ENCODE results near the gene ZSWIM4.

The ZSWIM4 gene

GRCh38 chr19:13865571-13866462, 70.6 kb downstream of the ZSWIM4 start:
- no CpG with 5 or more reads among the region's 82 CpGs for WGBS (ENCODE audit: extremely low coverage, insufficient coverage, insufficient read length)
- DNase-seq = no peak
- H3K79me2 ChIP-seq (ENCODE audit: control insufficient read depth, insufficient read depth, low read length, poor library complexity) = peaks cover 8% of the 10 kb centered on the region
- no peak overlapping the region for H3K23ac ChIP-seq (ENCODE audit: low read length)
- H3K9ac ChIP-seq (ENCODE audit: low read length) = no peak overlapping the region
- H2BK12ac ChIP-seq (ENCODE audit: low read length) = no peak overlapping the region
- no peak overlapping the region for H3K27ac ChIP-seq (ENCODE audit: low read depth, low read length)
- H3K4me2 ChIP-seq (ENCODE audit: low read length) = peak overlapping the region; percentile 79
- H3K79me1 ChIP-seq (ENCODE audit: low read length) = peaks cover 9% of the 10 kb centered on the region
- no peak overlapping the region for H3K4ac ChIP-seq (ENCODE audit: low read depth, low read length)
- peaks cover 11 to 12% of the 10 kb centered on the region in 2 experiments for H3K4me1 ChIP-seq (ENCODE audit: control insufficient read depth in 1 of 2, insufficient read depth in 2 of 2, low read length in 2 of 2)
- peak overlapping the region; percentile 76 for H3K18ac ChIP-seq (ENCODE audit: low read length)
- peak overlapping the region; percentile 77 for H4K91ac ChIP-seq (ENCODE audit: low read depth, low read length)
- H2AK5ac ChIP-seq (ENCODE audit: low read length) = no peak overlapping the region
- peaks cover 6% of the 10 kb centered on the region for H3K27me3 ChIP-seq (ENCODE audit: insufficient read depth, low read length)
- no peak overlapping the region for H2AFZ ChIP-seq (ENCODE audit: insufficient read depth, low read length, poor library complexity)
- peak overlapping the region; percentile 73 for H3K4me3 ChIP-seq (ENCODE audit: low read depth, low read length)
- peak overlapping the region; percentile 19 for H2BK120ac ChIP-seq (ENCODE audit: insufficient read depth, low read length, poor library complexity)
- no peaks in the 10 kb centered on the region for H3K36me3 ChIP-seq (ENCODE audit: control insufficient read depth in 1 of 2, insufficient read depth in 2 of 2, low read length in 2 of 2)
- peak overlapping the region; percentile 18 for H3K14ac ChIP-seq (ENCODE audit: low read length)
- peak overlapping the region; percentile 25 for H2BK5ac ChIP-seq (ENCODE audit: low read depth, low read length, poor library complexity)
- H3K9me3 ChIP-seq (ENCODE audit: insufficient read depth, low read depth, low read length) = peaks cover 2% of the 10 kb centered on the region
- peak overlapping the region; percentile 49 for H4K12ac ChIP-seq (ENCODE audit: low read depth, low read length)
- peak overlapping the region; percentile 68 for H4K8ac ChIP-seq (ENCODE audit: low read depth, low read length)

GRCh38 chr19:13866463-13867046, 71.3 kb downstream of the ZSWIM4 start:
- Histone ChIP-seq H2AK5ac (ENCODE audit: low read length) (peak overlapping the region; percentile 31), H3K4me3 (ENCODE audit: low read depth, low read length) (no peak overlapping the region), H2AFZ (ENCODE audit: insufficient read depth, low read length, poor library complexity) (no peak overlapping the region), H3K14ac (ENCODE audit: low read length) (no peak overlapping the region), H4K12ac (ENCODE audit: low read depth, low read length) (no peak overlapping the region), H3K79me1 (ENCODE audit: low read length) (peaks cover 6% of the 10 kb centered on the region), H3K27me3 (ENCODE audit: insufficient read depth, low read length) (peaks cover 6% of the 10 kb centered on the region), H3K23ac (ENCODE audit: low read length) (peak overlapping the region; percentile 6), H3K9ac (ENCODE audit: low read length) (peak overlapping the region; percentile 36), H3K18ac (ENCODE audit: low read length) (no peak overlapping the region), H2BK12ac (ENCODE audit: low read length) (no peak overlapping the region), H4K8ac (ENCODE audit: low read depth, low read length) (no peak overlapping the region), H3K4ac (ENCODE audit: low read depth, low read length) (no peak overlapping the region), H3K36me3 (ENCODE audit: control insufficient read depth in 1 of 2, insufficient read depth in 2 of 2, low read length in 2 of 2) (no peaks in the 10 kb centered on the region), H3K9me3 (ENCODE audit: insufficient read depth, low read depth, low read length) (peaks cover 2% of the 10 kb centered on the region), H2BK120ac (ENCODE audit: insufficient read depth, low read length, poor library complexity) (no peak overlapping the region), H3K4me2 (ENCODE audit: low read length) (no peak overlapping the region), H4K91ac (ENCODE audit: low read depth, low read length) (no peak overlapping the region), H3K4me1 (ENCODE audit: control insufficient read depth in 1 of 2, insufficient read depth in 2 of 2, low read length in 2 of 2) (peaks cover 8 to 15% of the 10 kb centered on the region in 2 experiments), H2BK5ac (ENCODE audit: low read depth, low read length, poor library complexity) (no peak overlapping the region), H3K79me2 (ENCODE audit: control insufficient read depth, insufficient read depth, low read length, poor library complexity) (peaks cover 5% of the 10 kb centered on the region), H3K27ac (ENCODE audit: low read depth, low read length) (no peak overlapping the region)
- whole genome bisulfite sequencing (ENCODE audit: extremely low coverage, insufficient coverage, insufficient read length) = no CpG with 5 or more reads among the region's 15 CpGs
- no peak for DNase-seq

GRCh38 chr19:13868663-13869062, 73.4 kb downstream of the ZSWIM4 start:
- Histone ChIP-seq H2AK5ac (ENCODE audit: low read length) (no peak overlapping the region), H2BK12ac (ENCODE audit: low read length) (no peak overlapping the region), H3K79me1 (ENCODE audit: low read length) (peaks cover 5% of the 10 kb centered on the region), H4K91ac (ENCODE audit: low read depth, low read length) (no peak overlapping the region), H3K4ac (ENCODE audit: low read depth, low read length) (no peak overlapping the region), H2AFZ (ENCODE audit: insufficient read depth, low read length, poor library complexity) (no peak overlapping the region), H3K14ac (ENCODE audit: low read length) (no peak overlapping the region), H2BK120ac (ENCODE audit: insufficient read depth, low read length, poor library complexity) (no peak overlapping the region), H4K8ac (ENCODE audit: low read depth, low read length) (no peak overlapping the region), H3K79me2 (ENCODE audit: control insufficient read depth, insufficient read depth, low read length, poor library complexity) (no peaks in the 10 kb centered on the region), H2BK5ac (ENCODE audit: low read depth, low read length, poor library complexity) (no peak overlapping the region), H4K12ac (ENCODE audit: low read depth, low read length) (no peak overlapping the region), H3K4me3 (ENCODE audit: low read depth, low read length) (no peak overlapping the region), H3K9ac (ENCODE audit: low read length) (no peak overlapping the region), H3K27me3 (ENCODE audit: insufficient read depth, low read length) (peaks cover 6% of the 10 kb centered on the region), H3K9me3 (ENCODE audit: insufficient read depth, low read depth, low read length) (peaks cover 2% of the 10 kb centered on the region), H3K23ac (ENCODE audit: low read length) (no peak overlapping the region), H3K4me1 (ENCODE audit: control insufficient read depth in 1 of 2, insufficient read depth in 2 of 2, low read length in 2 of 2) (peaks cover 8 to 15% of the 10 kb centered on the region in 2 experiments), H3K18ac (ENCODE audit: low read length) (no peak overlapping the region), H3K36me3 (ENCODE audit: control insufficient read depth in 1 of 2, insufficient read depth in 2 of 2, low read length in 2 of 2) (no peaks in the 10 kb centered on the region), H3K4me2 (ENCODE audit: low read length) (no peak overlapping the region), H3K27ac (ENCODE audit: low read depth, low read length) (no peak overlapping the region)
- no CpG with 5 or more reads among the region's 4 CpGs for WGBS (ENCODE audit: extremely low coverage, insufficient coverage, insufficient read length)
- DNase-seq = no peak

GRCh38 chr19:13869281-13869680, 74.0 kb downstream of the ZSWIM4 start:
- H3K9me3 ChIP-seq (ENCODE audit: insufficient read depth, low read depth, low read length) = peaks cover 2% of the 10 kb centered on the region
- no peak overlapping the region for H3K23ac ChIP-seq (ENCODE audit: low read length)
- no CpG with 5 or more reads among the region's 13 CpGs for WGBS (ENCODE audit: extremely low coverage, insufficient coverage, insufficient read length)
- peaks cover 7% of the 10 kb centered on the region for H3K79me1 ChIP-seq (ENCODE audit: low read length)
- H3K4me3 ChIP-seq (ENCODE audit: low read depth, low read length) = no peak overlapping the region
- H4K91ac ChIP-seq (ENCODE audit: low read depth, low read length) = no peak overlapping the region
- H3K14ac ChIP-seq (ENCODE audit: low read length) = no peak overlapping the region
- H3K18ac ChIP-seq (ENCODE audit: low read length) = no peak overlapping the region
- no peak overlapping the region for H4K12ac ChIP-seq (ENCODE audit: low read depth, low read length)
- DNase-seq = no peak
- no peak overlapping the region for H2BK5ac ChIP-seq (ENCODE audit: low read depth, low read length, poor library complexity)
- no peak overlapping the region for H3K4me2 ChIP-seq (ENCODE audit: low read length)
- no peak overlapping the region for H3K9ac ChIP-seq (ENCODE audit: low read length)
- peaks cover 6% of the 10 kb centered on the region for H3K27me3 ChIP-seq (ENCODE audit: insufficient read depth, low read length)
- no peak overlapping the region for H3K27ac ChIP-seq (ENCODE audit: low read depth, low read length)
- H2BK120ac ChIP-seq (ENCODE audit: insufficient read depth, low read length, poor library complexity) = no peak overlapping the region
- H2AFZ ChIP-seq (ENCODE audit: insufficient read depth, low read length, poor library complexity) = no peak overlapping the region
- H3K4ac ChIP-seq (ENCODE audit: low read depth, low read length) = no peak overlapping the region
- no peak overlapping the region for H2AK5ac ChIP-seq (ENCODE audit: low read length)
- no peaks in the 10 kb centered on the region for H3K79me2 ChIP-seq (ENCODE audit: control insufficient read depth, insufficient read depth, low read length, poor library complexity)
- no peak overlapping the region for H4K8ac ChIP-seq (ENCODE audit: low read depth, low read length)
- H2BK12ac ChIP-seq (ENCODE audit: low read length) = no peak overlapping the region
- no peaks in the 10 kb centered on the region for H3K36me3 ChIP-seq (ENCODE audit: control insufficient read depth in 1 of 2, insufficient read depth in 2 of 2, low read length in 2 of 2)
- H3K4me1 ChIP-seq (ENCODE audit: control insufficient read depth in 1 of 2, insufficient read depth in 2 of 2, low read length in 2 of 2) = peaks cover 14 to 20% of the 10 kb centered on the region in 2 experiments

Measured in trophoblast cell (in vitro differentiated cells and primary cell).